ENCODE measurements around the gene ZBTB39.
"Not testable (repeated sequence)": the region's sequence is repeated elsewhere in the genome, so short reads cannot be mapped to it uniquely, and the experiment has no call there.

Gene ZBTB39, protein sequence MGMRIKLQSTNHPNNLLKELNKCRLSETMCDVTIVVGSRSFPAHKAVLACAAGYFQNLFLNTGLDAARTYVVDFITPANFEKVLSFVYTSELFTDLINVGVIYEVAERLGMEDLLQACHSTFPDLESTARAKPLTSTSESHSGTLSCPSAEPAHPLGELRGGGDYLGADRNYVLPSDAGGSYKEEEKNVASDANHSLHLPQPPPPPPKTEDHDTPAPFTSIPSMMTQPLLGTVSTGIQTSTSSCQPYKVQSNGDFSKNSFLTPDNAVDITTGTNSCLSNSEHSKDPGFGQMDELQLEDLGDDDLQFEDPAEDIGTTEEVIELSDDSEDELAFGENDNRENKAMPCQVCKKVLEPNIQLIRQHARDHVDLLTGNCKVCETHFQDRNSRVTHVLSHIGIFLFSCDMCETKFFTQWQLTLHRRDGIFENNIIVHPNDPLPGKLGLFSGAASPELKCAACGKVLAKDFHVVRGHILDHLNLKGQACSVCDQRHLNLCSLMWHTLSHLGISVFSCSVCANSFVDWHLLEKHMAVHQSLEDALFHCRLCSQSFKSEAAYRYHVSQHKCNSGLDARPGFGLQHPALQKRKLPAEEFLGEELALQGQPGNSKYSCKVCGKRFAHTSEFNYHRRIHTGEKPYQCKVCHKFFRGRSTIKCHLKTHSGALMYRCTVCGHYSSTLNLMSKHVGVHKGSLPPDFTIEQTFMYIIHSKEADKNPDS

DNA sequence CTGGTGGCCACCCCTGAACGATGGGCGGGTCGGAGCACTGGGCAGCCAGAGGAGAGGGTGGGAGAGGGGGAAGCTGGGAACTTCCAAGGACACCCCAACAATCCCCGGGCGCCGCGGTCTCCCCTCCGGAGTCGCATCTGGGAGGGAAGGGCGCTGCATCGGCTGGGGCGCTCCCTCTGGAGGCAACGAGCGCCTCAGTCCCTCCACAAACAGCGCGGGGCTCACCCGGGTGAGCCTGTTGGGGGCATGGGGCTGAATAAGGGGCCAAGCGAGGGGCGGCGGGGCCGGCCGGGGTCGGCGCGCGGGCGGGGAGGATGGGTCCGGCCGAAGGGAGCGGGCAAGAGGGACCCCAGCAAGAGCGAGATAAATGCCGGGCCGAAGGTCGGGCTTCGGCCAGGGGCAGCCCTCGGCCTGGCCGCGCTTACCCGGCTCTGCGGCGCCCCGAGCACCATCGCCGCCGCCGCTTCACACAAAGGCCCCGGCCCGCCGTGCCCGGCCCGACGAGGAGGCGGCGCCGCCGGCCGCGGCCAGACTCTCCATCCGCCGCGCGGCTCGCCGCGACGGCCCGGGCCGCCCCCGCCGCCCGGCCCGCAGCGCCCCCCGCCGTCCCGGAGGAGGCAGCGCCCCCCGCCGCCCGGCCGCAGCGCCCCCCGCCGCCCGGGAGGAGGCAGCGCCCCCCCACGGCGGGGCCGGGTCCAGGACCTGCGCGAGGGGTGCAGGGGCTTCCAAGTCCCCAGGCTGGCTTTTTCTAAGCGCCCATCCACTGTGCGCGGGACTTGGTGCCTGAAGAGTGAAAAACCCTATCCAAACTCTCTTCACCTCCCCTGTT lies at the start of gene ZBTB39:
Gene ZBTB39, minus strand, starts transcription at position 567 of the 829 bp plus-strand sequence. CDS start 1,629 bp downstream, outside the sequence.
- H3K4me3 ChIP-seq (ENCODE audit: low read depth, low read length), result peak within 1 kb of the TSS; percentile 88
- TF ChIP-seq, protein P1, sequence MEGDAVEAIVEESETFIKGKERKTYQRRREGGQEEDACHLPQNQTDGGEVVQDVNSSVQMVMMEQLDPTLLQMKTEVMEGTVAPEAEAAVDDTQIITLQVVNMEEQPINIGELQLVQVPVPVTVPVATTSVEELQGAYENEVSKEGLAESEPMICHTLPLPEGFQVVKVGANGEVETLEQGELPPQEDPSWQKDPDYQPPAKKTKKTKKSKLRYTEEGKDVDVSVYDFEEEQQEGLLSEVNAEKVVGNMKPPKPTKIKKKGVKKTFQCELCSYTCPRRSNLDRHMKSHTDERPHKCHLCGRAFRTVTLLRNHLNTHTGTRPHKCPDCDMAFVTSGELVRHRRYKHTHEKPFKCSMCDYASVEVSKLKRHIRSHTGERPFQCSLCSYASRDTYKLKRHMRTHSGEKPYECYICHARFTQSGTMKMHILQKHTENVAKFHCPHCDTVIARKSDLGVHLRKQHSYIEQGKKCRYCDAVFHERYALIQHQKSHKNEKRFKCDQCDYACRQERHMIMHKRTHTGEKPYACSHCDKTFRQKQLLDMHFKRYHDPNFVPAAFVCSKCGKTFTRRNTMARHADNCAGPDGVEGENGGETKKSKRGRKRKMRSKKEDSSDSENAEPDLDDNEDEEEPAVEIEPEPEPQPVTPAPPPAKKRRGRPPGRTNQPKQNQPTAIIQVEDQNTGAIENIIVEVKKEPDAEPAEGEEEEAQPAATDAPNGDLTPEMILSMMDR (IDR thresholded peaks at IDR 0.05; ENCODE audit: low read depth, low read length), result peak; percentile 44

- TF ChIP-seq, protein P1 (IDR thresholded peaks at IDR 0.05; ENCODE audit: low read depth, low read length), result no peak
Measured at GRCh38 chr12:57055824-57056223, 49.5 kb upstream of the ZBTB39 start.

GRCh38 chr12:57053901-57054300 lies 47.6 kb upstream of the ZBTB39 start:
- not testable (repeated sequence) for H3K4me3 ChIP-seq (ENCODE audit: low read depth, low read length)

More at GRCh38 chr12:57055824-57056223, 49.5 kb upstream of the ZBTB39 start:
- H3K4me3 ChIP-seq (ENCODE audit: low read depth, low read length), result no peak overlapping the region

DNA sequence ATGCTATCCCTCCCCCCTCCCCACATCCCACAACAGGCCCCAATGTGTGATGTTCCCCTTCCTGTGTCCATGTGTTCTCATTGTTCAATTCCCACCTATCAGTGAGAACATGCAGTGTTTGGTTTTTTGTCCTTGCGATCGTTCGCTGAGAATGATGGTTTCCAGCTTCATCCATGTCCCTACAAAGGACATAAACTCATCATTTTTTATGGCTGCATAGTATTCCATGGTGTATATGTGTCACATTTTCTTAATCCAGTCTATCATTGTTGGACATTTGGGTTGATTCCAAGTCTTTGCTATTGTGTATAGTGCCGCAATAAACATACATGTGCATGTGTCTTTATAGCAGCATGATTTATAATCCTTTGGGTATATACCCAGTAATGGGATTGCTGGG lies 46.8 kb upstream of the ZBTB39 start:
- not testable (repeated sequence) for H3K4me3 ChIP-seq (ENCODE audit: low read depth, low read length)

- TF ChIP-seq, protein P1 (IDR thresholded peaks at IDR 0.05; ENCODE audit: low read depth, low read length), result no peak
- H3K4me3 ChIP-seq (ENCODE audit: low read depth, low read length), result no peak overlapping the region
Measured at GRCh38 chr12:57051011-57051410, 44.7 kb upstream of the ZBTB39 start.

GRCh38 chr12:57049890-57050289 lies 43.5 kb upstream of the ZBTB39 start, which contains the start of gene MYO1A:
Gene MYO1A (minus strand): TSS chr12:57050129. CDS start chr12:57048323, 1,806 bp downstream.
- H3K4me3 ChIP-seq (ENCODE audit: low read depth, low read length), result no peak within 1 kb of the TSS
- TF ChIP-seq, protein P1 (IDR thresholded peaks at IDR 0.05; ENCODE audit: low read depth, low read length), result no peak

- TF ChIP-seq, protein P1 (IDR thresholded peaks at IDR 0.05; ENCODE audit: low read depth, low read length), result no peak
- H3K4me3 ChIP-seq (ENCODE audit: low read depth, low read length), result no peak overlapping the region
Measured at GRCh38 chr12:57049119-57049446, 42.7 kb upstream of the ZBTB39 start.
